GM13977 (cell line): ENCODE data around the gene ATXN7L2.
"Not testable (repeated sequence)": the region's sequence is repeated elsewhere in the genome, so short reads cannot be mapped to it uniquely, and the experiment has no call there.

ENCODE experiments used
- DNase-seq: peaks from one replicate; pipeline ENCODE4 v3.0.0; 2012; ENCODE audit warnings: low spot score
- in situ Hi-C: fragments of 300-500 bp; cut with MboI; formaldehyde crosslinking; loops from one replicate; pipeline ENCODE4 v1.12.0; 2022; ENCODE audit warnings: low sequenced_read_pairs, low pct_unique_long_range_greater_than_20kb, mixed read lengths, inconsistent platforms; ENCODE audit not compliant: unreplicated experiment
- TF ChIP-seq, protein P1 (sequence below): IDR thresholded peaks from 2 replicates; pipeline ENCODE4 v1.5.1; 2012; ENCODE audit warnings: mild to moderate bottlenecking, control low read depth; ENCODE audit not compliant: insufficient read depth; ENCODE audit errors: extremely low read depth, missing control alignments

Gene ATXN7L2, protein sequence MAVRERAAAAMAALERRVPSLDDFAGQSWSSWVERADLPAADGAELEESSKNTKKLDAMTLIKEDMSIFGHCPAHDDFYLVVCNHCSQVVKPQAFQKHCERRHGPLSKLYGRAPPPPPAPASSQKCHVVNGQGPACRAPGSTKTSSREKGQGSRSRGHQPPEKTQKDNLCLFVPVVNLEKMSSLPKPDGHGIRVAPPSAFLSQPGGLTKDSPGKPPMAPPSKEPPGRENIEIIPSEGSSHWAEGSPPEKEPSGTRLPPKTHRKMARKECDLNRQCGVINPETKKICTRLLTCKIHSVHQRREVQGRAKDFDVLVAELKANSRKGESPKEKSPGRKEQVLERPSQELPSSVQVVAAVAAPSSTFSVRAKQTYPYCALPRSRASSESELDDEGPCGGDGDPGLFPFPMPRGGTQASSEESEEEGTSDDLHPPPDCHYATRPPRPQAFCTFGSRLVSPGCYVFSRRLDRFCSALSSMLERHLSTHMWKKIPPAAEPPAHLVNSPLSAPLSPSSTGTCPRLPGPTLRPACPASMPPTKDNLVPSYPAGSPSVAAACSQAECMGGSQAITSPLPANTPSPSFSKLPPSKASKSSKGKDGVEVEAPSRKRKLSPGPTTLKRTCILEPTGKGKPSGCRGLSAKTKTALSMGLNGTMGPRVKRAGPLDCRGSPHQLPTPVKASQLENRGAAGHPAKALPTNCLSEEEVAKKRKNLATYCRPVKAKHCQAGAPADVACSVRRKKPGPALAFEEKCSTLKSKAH

DNA sequence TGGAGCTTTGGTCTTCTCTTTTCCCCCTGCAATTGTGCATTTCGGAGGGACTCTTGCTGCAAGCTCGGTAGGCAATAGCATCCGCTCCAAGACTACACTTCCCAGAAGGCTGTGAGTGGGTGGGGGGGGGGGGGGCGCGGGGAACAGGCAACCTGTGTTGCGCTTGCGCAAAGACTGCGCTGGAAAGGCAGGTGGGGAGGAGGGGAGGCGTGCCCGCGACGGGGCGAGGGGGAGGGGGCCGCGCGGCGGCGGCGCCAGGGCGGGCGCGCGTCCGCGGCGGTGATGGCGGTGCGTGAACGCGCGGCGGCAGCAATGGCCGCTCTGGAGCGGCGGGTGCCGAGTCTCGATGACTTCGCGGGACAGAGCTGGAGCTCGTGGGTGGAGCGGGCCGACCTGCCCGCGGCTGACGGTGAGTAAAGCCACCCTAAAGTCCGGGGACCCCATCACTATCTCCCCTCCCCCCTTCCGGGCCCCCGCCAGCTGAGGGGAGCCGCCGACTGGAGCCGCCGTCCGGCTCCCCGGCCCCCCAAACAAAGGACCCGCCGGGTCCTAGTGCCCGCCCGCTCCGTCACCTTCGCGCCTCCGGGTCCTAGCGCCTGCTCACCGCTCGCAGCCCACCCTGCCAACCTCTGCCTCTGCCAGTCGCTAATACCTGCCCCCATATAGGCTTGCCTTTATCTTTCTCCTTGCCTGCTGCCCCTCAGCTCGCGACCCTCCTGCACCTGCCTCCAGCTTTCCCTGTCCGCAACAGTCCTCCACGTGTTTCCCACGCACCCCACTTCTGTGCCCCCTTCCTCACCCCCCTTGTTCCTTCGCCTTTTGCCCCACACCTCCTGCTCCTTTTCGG is at the start of gene ATXN7L2:
TSS of gene ATXN7L2 (plus strand) at position 234 of the 847 bp plus-strand sequence. CDS start at position 283, 49 bp downstream.
- in situ Hi-C loops = no loop called here

DNA sequence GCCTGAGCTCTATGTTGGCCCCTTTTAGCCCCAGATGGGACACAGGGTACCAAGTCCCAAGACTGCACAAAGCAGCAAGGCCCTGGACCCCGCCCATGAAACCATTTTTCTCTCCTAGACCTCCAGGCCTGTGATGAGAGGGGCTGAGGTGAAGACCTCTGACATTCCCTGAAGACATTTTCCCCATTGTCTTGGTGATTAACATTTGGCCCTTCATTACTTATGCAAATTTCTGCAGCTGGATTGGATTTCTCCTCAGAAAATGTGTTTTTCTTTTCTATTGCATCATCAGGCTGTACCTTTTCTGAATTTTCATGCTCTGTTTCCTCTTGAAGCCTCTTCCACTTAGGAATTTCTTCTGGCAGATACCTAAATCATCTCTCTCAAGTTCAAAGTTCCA is 49.2 kb upstream of the ATXN7L2 start:
- TF ChIP-seq, protein P1, sequence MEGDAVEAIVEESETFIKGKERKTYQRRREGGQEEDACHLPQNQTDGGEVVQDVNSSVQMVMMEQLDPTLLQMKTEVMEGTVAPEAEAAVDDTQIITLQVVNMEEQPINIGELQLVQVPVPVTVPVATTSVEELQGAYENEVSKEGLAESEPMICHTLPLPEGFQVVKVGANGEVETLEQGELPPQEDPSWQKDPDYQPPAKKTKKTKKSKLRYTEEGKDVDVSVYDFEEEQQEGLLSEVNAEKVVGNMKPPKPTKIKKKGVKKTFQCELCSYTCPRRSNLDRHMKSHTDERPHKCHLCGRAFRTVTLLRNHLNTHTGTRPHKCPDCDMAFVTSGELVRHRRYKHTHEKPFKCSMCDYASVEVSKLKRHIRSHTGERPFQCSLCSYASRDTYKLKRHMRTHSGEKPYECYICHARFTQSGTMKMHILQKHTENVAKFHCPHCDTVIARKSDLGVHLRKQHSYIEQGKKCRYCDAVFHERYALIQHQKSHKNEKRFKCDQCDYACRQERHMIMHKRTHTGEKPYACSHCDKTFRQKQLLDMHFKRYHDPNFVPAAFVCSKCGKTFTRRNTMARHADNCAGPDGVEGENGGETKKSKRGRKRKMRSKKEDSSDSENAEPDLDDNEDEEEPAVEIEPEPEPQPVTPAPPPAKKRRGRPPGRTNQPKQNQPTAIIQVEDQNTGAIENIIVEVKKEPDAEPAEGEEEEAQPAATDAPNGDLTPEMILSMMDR = no peak
- DNase-seq = no peak
- in situ Hi-C loops = no loop called here

More for the DNA sequence above, at the start of gene ATXN7L2:
- peak; percentile 100 for DNase-seq
- TF ChIP-seq, protein P1 = no peak

DNA sequence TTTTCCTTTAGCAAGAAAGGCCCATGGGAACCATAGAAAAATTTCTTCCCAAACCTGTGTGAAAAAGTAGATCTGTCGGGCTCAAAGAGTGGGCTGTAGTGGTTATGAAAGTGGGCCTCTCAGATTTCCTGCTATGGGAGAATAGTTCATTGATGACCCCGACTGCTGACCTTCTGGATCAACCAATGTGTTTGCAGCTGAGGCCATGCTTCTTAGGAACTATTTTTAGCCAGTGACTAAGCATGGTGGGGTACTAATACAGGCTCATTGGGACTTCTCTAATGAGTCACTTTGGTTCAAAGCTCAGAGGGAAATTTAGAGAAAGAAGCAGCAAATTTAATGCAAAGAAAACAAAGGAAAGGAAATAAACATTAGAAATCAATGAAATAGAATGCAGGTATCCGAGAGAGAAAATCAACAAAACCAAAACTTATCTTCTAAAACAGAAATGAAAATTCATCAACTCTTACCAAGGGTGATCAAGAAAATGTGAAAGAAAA is 44.9 kb upstream of the ATXN7L2 start:
- TF ChIP-seq, protein P1 = no peak
- peak; percentile 40 for DNase-seq
- in situ Hi-C loops = no loop called here

DNA sequence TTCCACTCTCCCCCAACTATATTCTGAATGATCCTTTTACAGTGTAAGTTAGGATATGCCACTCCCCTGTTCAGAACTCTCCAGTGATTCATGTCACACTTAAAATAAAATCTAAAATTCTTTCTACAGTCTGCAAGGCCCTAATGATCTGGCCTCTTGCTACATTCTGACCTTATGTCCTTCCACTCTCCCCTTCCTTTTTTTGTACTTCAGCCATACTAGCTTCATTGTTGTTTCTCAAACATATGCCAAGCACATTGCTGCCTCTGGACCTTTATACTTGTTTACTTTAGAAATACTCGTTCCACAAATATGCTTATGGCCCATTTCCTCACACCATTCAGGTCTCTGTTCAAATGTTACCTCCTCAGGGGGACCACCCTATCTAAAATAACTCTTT is 42.6 kb upstream of the ATXN7L2 start:
- TF ChIP-seq, protein P1 = no peak
- in situ Hi-C loops = no loop called here
- DNase-seq = no peak

DNA sequence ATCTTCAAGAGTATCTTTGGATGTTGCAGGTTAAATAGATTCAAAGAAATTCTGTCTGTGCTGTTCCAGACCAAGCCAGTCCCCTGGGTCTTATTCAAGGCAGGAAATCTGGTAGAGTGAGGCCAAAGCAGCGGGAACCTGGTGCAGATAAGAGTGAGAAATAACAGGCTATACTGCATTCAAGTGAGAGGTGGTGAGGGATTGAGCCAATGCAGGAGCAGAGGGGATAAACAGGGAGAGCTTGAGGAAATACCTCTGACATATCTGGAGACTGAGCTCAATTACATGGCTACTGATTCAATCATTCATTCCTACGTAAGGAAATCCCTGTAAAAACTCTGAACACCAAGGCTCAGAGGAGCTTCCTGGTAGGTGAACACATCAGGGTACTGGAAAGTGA is 40.2 kb upstream of the ATXN7L2 start:
- in situ Hi-C loops = no loop called here
- TF ChIP-seq, protein P1 = no peak
- DNase-seq = no peak

DNA sequence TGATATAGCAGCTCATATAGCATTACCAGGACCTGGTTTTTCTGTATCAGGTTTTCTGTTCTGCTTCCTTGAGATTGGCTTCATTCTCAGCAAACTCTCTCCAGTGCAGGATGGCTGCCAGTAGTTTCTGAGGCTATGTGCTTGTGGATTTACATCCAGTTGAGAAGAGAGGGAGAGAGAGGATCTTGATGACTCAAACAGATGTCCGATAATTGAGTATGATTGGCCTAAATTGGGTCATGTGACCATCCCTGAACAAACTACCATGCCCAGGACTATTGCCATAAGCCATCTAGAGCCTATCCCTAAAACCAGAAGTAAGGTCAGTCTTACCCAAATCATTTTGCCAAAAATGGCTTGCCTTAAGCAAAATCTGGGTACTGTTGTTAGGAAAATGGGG is 39.4 kb upstream of the ATXN7L2 start:
- in situ Hi-C loops = no loop called here
- TF ChIP-seq, protein P1 = no peak
- DNase-seq = no peak

DNA sequence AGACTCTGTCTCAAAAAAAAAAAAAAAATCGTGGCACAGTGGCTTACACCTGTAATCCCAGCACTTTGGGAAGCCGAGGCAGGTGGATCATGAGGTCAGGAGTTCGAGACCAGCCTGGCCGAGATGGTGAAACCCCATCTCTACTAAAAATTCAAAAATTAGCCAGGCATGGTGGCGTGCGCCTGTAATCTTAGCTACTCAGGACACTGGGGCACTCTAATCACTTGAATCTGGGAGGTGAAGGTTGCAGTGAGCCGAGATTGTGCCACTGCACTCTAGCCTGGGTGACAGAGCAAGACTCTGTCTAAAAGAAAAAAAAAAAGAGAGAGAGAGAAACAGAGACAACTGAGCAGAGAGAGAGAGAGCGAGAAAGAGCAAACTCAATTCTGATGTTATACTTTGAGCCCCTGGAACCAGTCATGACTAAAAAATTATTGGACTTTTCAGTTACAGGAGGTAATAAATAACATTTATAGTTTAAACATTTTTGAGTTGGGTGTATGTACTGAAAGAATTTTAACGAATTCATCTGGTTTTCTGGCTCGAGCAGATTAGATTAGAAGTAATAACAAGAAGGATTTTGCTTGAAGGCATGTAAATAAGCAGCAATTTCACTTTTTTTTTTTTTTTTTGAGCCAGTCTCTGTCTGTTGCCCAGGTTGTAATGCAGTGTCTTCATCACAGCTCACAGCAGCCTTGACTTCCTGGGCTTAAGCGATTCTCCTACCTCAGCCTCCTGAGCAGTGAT is 37.6 kb upstream of the ATXN7L2 start:
- DNase-seq, in situ Hi-C loops: not testable (repeated sequence)
